ENCODE measurements around the gene RAD23A.
"Not testable (repeated sequence)": the region's sequence is repeated elsewhere in the genome, so short reads cannot be mapped to it uniquely, and the experiment has no call there.

RAD23A gene

DNA sequence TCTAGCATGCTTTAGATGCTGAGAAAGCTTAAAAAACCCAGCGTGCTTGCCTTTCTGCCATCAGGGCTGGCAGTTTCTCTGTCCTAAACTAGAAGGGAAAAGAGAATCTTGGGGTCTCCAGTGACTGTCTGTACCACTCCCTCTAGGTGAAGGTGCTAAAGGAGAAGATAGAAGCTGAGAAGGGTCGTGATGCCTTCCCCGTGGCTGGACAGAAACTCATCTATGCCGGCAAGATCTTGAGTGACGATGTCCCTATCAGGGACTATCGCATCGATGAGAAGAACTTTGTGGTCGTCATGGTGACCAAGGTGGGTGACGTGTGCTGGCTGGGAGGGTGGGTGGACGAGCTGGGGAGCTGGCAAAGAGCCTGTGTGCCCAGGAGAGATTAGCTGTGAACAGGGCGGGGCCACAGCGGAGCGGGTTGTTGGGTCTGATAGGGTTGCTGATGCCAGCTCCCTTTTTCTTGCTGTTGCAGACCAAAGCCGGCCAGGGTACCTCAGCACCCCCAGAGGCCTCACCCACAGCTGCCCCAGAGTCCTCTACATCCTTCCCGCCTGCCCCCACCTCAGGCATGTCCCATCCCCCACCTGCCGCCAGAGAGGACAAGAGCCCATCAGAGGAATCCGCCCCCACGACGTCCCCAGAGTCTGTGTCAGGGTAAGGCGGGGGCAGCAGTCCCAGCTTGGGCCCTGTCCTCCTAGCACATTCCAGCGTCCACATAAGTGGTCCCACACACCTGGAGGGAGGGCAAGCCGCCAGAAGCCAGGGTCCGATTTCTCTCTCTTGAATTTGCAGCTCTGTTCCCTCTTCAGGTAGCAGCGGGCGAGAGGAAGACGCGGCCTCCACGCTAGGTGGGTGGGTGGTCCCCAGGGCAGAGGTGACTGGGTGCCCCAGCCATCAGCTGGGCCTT is 2.3 kb downstream of the RAD23A start:
- Mint-ChIP-seq H3K9me3 (no peaks in the 10 kb centered on the region), H3K27ac (peak overlapping the region; percentile 61), H3K27me3 (ENCODE audit: low read depth, poor library complexity) (no peaks in the 10 kb centered on the region), H3K4me3 (peak overlapping the region; percentile 92), H3K36me3 (ENCODE audit: low read depth) (peaks cover 56% of the 10 kb centered on the region), H3K4me1 (peaks cover 43% of the 10 kb centered on the region)
- TF ChIP-seq CTCF (IDR thresholded peaks at IDR 0.05), result no peak
- DNase-seq, result no peak

- Mint-ChIP-seq H3K36me3 (ENCODE audit: low read depth) (peaks cover 47% of the 10 kb centered on the region), H3K9me3 (no peaks in the 10 kb centered on the region), H3K4me1 (peaks cover 35% of the 10 kb centered on the region), H3K27me3 (ENCODE audit: low read depth, poor library complexity) (no peaks in the 10 kb centered on the region), H3K4me3 (no peak overlapping the region), H3K27ac (no peak overlapping the region)
- no peak for DNase-seq
- no peak for TF ChIP-seq CTCF (IDR thresholded peaks at IDR 0.05)
These were observed 3.1 kb downstream of the RAD23A start for GRCh38 chr19:12948612-12949362.

DNA sequence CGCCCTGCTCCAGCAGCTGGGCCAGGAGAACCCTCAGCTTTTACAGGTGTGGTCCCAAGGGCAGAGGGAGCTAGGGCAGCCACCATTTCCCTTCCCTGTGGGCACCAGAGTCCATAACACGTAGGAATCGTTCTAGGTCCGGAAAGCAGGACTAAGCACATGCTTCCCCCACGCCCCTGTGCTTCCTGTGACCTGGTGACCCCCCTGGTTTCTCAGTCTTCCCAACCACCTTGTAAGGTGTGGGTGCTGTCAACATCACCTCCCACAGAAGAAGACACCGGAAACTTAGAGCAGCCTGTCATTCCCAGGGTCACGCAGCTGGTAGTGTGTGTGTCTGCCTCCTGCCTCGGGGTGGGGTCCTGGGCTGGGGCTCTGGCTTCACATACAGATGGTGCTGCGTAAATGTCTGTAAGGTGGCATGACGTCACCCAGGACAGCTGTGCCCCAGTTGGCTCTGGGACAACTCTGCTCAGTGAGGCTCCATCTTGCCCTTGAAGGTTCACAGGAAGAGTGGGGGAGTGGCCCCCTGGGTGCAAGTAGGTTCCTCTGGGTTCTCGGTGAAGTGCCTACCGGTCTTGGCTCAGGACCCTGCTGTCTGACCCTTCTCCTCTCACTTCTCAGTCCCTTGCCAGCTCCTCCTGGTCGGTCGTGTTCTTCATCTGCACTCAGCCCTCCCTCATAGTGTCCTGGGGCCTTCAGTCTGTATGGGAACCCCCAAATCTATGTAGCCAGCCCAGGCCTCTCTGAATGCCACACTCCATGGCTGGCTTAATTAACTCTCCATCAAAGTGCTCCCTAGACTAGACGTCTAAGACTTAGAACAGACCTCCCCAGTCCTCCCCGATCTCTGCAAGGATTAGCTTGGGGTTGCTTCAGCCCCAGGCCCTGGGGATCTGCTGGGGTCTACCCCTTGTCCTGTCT is 4.0 kb downstream of the RAD23A start:
- Mint-ChIP-seq H3K27ac (peak overlapping the region; percentile 57), H3K4me3 (no peak overlapping the region), H3K27me3 (ENCODE audit: low read depth, poor library complexity) (no peaks in the 10 kb centered on the region), H3K9me3 (no peaks in the 10 kb centered on the region), H3K4me1 (peaks cover 37% of the 10 kb centered on the region), H3K36me3 (ENCODE audit: low read depth) (peaks cover 39% of the 10 kb centered on the region)
- no peak for TF ChIP-seq CTCF (IDR thresholded peaks at IDR 0.05)
- no peak for DNase-seq

DNA sequence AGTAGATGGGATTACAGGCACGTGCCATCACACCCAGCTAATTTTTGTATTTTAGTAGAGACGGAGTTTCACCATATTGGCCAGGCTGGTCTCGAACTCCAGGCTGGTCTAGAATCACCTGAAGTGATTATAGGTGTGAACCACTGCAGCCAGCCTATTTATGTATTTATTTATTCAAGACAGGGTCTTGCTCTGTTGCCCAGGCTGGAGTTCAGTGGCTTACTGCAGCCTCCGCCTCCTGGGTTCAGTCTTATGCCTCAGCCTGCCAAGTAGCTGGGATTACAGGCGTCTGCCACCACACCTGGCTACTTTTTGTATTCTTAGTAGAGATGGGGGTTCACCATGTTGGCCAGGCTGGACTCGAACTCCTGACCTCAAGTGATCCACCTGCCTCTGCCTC is 6.4 kb downstream of the RAD23A start:
- H3K4me1 Mint-ChIP-seq, result peaks cover 48% of the 10 kb centered on the region
- not testable (repeated sequence) for H3K27me3 Mint-ChIP-seq (ENCODE audit: low read depth, poor library complexity); DNase-seq; H3K4me3 Mint-ChIP-seq; H3K9me3 Mint-ChIP-seq
- H3K27ac Mint-ChIP-seq, result peak overlapping the region; percentile 37
- H3K36me3 Mint-ChIP-seq (ENCODE audit: low read depth), result peaks cover 47% of the 10 kb centered on the region

- Mint-ChIP-seq H3K9me3 (no peaks in the 10 kb centered on the region), H3K36me3 (ENCODE audit: low read depth) (peaks cover 44% of the 10 kb centered on the region), H3K4me3 (no peak overlapping the region), H3K4me1 (peaks cover 43% of the 10 kb centered on the region), H3K27ac (no peak overlapping the region), H3K27me3 (ENCODE audit: low read depth, poor library complexity) (no peaks in the 10 kb centered on the region)
- no peak for TF ChIP-seq CTCF (IDR thresholded peaks at IDR 0.05)
- DNase-seq, result no peak
These were observed 7.0 kb downstream of the RAD23A start for GRCh38 chr19:12952488-12953137.
